GM19468 (cell line): ENCODE results near the gene SLC47A1.

Experiments
- ATAC-seq: cut with Tn5 transposase; IDR thresholded peaks from one replicate; pipeline ENCODE4 v1.9.1; 2021; ENCODE audit warnings: mild to moderate bottlenecking, moderate library complexity, moderate number of reproducible peaks; ENCODE audit not compliant: unreplicated experiment; ENCODE audit errors: extremely low read depth

SLC47A1 gene

DNA sequence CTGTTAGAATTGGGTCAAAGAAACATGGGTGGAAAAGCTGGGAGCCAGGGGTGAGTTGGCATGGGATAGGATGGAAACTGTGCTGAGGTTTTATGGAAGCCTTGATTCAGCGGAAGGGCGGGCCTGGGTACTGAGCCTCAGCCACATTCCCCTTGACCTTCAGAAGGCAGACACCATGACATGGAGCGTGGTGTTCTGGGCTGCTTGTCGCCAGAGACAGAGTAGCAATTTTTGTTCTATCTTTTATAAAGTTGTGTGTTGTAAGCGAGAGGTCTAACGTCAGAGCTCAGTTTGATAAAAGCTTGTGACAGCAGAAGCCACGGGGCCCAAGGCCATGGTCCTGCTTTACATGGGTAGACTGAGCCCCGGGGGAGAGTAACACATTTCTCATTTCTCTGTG is 50.2 kb downstream of the SLC47A1 start:
- no peak for ATAC-seq

GRCh38 chr17:19590451-19590850 is 56.8 kb downstream of the SLC47A1 start:
- no peak for ATAC-seq

- ATAC-seq = no peak
These were observed 57.4 kb downstream of the SLC47A1 start for GRCh38 chr17:19590912-19591551.

DNA sequence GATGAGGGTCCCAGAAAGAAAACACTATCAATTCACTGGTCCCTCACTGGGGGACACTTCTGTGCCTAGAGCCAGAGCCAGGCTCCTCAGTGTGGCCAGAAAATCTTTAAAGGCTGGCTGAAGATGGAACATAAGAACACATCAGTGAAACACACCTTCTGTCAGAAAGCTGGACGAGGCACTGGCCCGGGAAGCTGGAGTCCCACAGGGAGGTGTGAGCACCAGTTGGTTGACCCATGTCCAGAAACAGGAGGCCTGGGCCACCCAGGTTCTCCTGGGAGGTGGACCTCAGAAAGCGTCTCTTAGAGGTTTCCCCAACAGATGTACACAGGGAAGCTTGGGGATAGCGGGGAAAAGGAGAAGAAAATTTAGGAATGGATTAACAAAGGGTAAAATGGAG is 58.7 kb downstream of the SLC47A1 start:
- no peak for ATAC-seq

DNA sequence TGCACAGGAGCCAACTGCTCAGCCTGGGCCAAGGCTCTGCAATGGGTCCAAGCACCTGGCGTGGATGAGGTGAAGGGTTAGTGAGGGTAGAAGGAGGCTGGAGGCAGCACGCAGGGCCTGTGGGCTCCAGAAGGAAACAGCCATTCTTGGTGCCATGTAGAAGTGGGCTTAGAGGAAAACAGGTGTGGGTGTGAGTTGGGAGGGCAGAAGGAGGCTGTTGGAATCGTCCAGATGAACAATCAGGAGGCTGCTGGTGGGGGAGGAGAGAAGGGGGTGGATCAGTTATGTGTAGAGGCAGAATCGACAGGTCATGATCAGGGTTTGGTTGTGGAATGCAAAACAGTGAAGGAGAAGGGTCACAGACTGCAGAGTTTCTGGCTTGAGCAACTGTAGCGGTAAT is 63.2 kb downstream of the SLC47A1 start:
- ATAC-seq = no peak

- no peak for ATAC-seq
These were observed 76.7 kb downstream of the SLC47A1 start for GRCh38 chr17:19610311-19610710.

- ATAC-seq = no peak
These were observed 77.2 kb downstream of the SLC47A1 start for GRCh38 chr17:19610879-19611278.

DNA sequence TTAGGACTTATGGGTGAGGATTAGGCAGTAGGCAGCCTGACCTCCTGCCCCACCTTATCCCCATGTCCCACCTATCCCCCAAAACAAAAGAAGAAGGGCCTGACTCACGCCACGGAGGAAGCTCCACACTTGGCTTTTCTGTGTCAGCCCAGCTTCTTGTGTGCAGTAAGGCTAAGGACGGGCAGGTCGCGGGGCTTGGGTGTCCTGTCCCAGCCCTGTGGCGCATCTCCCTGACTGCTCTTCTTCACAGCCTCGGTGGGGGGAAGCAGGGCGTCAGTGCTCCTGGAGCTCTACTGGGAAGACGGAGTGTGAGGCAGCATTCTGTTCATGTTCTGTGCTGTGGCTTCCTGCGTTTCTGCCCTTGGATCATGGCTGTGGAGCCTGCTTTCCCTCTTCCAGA is 80.3 kb downstream of the SLC47A1 start:
- no peak for ATAC-seq

- no peak for ATAC-seq
These were observed 81.2 kb downstream of the SLC47A1 start for GRCh38 chr17:19614900-19615299.

DNA sequence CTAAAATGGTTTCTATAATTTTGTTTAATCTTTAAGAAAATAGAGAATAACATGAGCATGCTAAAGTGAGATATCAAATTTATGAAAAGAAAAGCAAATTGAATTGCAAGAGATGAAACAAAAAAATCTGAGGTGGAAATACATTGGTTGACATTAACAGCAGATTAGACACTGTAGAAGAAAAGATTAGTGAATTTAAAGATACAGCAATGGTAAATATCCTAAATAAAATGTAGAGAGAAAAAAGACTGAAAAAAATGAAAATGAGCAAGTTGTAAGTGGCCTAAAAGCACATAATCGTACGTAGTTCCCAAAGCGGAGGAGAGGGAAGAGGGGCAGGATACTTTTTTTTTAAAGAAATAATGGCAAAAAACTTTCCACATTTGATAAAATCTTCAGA is 84.4 kb downstream of the SLC47A1 start:
- no peak for ATAC-seq

GRCh38 chr17:19619705-19620325 is 86.2 kb downstream of the SLC47A1 start:
- no peak for ATAC-seq

DNA sequence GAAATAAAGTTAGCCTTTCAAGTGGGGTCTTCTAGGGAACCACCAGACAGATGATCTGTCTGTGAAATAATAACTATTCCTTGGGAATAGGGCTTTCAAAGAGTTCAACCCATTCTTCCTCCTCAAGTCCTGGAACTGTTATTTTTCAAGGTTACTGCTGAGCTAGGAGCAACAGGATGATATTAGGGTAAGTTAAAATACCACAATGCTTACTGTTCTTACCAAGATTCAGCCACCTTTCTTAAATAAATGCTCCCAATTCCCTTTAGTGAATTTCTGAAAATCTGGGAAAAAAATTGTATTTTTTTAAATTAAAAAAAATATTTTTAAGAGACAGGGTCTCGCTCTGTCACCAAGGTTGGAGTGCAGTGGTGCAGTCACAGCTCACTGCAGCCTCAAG is 88.0 kb downstream of the SLC47A1 start:
- ATAC-seq = no peak

GRCh38 chr17:19626079-19626478 is 92.4 kb downstream of the SLC47A1 start:
- no peak for ATAC-seq
